IPS-18a (cell line): ENCODE data around the gene DXO.
"Not testable (repeated sequence)": the region's sequence is repeated elsewhere in the genome, so short reads cannot be mapped to it uniquely, and the experiment has no call there.

Experiments used
- H3K27ac ChIP-seq: one replicate; pipeline ENCODE4 v1.5.1; 2013; ENCODE audit warnings: low read length
- H3K27me3 ChIP-seq: one replicate; pipeline ENCODE4 v1.6.1; 2013; ENCODE audit warnings: mild to moderate bottlenecking, low read length; ENCODE audit not compliant: control insufficient read depth, insufficient read depth
- H3K36me3 ChIP-seq: one replicate; pipeline ENCODE4 v1.6.1; 2013; ENCODE audit warnings: low read depth, low read length; ENCODE audit not compliant: control insufficient read depth
- H3K4me1 ChIP-seq: one replicate; pipeline ENCODE4 v1.6.1; 2013; ENCODE audit warnings: low read depth, low read length; ENCODE audit not compliant: control insufficient read depth
- H3K4me3 ChIP-seq: one replicate; pipeline ENCODE4 v1.5.1; 2013; ENCODE audit warnings: low read length
- H3K9ac ChIP-seq: one replicate; pipeline ENCODE4 v1.6.1; 2013; ENCODE audit warnings: mild to moderate bottlenecking, low read length, moderate library complexity
- H3K9me3 ChIP-seq: one replicate; pipeline ENCODE4 v1.6.1; 2013; ENCODE audit warnings: low read depth, low read length; ENCODE audit not compliant: control insufficient read depth

The DXO gene

DNA sequence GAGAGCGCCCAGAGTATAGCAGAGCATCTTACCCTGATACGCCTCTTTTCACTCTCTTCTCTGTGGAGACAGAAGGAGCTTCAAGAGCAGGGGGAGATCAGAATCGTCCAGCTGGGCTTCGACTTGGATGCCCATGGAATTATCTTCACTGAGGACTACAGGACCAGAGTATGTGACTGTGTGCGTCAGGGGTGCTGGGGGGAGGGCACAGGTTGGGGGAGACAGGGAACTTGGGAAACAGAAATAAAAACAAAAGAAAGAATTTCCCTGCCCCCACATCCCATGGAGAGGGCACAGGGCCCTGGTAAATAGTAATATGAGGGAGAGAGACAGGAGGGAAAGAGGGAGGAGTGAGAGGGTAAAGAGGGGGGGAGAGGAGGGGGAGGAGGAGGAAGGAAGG, 6.9 kb upstream of the DXO start:
- Histone ChIP-seq H3K4me1 (no peaks in the 10 kb centered on the region), H3K36me3 (peaks cover 8% of the 10 kb centered on the region), H3K27ac (no peak overlapping the region), H3K27me3 (no peaks in the 10 kb centered on the region), H3K9me3 (no peaks in the 10 kb centered on the region), H3K4me3 (no peak overlapping the region), H3K9ac (no peak overlapping the region)

DNA sequence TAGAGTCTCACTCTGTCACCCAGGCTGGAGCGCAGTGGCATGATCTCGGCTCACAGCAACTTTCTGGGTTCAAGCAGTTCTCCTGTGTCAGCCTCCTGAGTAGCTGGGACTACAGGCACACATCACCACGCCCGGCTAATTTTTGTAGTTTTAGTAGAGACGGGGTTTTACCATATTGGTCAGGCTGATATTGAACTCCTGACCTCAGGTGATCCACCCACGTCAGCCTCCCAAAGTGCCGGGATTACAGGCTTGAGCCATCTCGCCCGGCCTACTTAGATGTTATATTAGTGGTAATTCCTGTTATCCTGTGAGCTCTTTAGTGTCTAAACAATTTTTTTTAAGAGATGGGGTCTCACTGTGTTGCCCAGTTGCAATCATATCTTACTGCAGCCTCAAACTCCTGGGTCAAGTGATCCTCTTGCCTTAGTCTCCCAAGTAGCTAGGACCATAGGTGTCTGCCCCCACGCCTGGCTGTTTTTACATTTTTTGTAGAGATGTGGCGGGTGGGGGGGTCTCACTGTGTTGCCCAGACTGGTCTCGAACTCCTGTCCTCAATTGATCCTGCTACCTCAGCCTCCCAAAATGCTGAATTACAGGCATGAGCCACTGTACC, 6.0 kb upstream of the DXO start:
- Histone ChIP-seq H3K4me3 (no peak overlapping the region), H3K9ac (no peak overlapping the region)

DNA sequence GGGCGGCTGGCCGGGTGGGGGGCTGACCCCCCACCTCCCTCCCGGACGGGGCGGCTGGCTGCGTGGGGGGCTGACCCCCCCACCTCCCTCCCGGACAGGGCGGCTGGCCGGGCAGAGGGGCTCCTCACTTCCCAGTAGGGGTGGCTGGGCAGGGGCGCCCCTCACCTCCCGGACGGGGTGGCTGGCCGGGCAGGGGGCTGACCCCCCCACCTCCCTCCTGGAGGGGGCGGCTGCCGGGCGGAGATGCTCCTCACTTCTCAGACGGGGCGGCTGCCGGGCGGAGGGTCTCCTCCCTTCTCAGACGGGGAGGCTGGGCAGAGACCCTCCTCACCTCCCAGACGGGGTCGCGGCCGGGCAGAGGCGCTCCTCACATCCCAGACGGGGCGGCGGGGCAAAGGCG, 4.1 kb upstream of the DXO start:
- not testable (repeated sequence) for H3K36me3 ChIP-seq, H3K9me3 ChIP-seq, H3K27ac ChIP-seq, H3K4me1 ChIP-seq, H3K9ac ChIP-seq, H3K27me3 ChIP-seq, H3K4me3 ChIP-seq

More for the DNA sequence above, 6.0 kb upstream of the DXO start:
- Histone ChIP-seq H3K36me3 (peaks cover 8% of the 10 kb centered on the region), H3K27me3 (no peaks in the 10 kb centered on the region), H3K4me1 (peaks cover 3% of the 10 kb centered on the region), H3K27ac (no peak overlapping the region), H3K9me3 (no peaks in the 10 kb centered on the region)

GRCh38 chr6:31972709-31973350, 892 bp upstream of the DXO start:
- Histone ChIP-seq H3K27me3 (no peaks in the 10 kb centered on the region), H3K36me3 (peaks cover 16% of the 10 kb centered on the region), H3K9ac (peak overlapping the region; percentile 59), H3K27ac (peak overlapping the region; percentile 89), H3K4me1 (peaks cover 5% of the 10 kb centered on the region), H3K9me3 (no peaks in the 10 kb centered on the region), H3K4me3 (peak overlapping the region; percentile 91)

DNA sequence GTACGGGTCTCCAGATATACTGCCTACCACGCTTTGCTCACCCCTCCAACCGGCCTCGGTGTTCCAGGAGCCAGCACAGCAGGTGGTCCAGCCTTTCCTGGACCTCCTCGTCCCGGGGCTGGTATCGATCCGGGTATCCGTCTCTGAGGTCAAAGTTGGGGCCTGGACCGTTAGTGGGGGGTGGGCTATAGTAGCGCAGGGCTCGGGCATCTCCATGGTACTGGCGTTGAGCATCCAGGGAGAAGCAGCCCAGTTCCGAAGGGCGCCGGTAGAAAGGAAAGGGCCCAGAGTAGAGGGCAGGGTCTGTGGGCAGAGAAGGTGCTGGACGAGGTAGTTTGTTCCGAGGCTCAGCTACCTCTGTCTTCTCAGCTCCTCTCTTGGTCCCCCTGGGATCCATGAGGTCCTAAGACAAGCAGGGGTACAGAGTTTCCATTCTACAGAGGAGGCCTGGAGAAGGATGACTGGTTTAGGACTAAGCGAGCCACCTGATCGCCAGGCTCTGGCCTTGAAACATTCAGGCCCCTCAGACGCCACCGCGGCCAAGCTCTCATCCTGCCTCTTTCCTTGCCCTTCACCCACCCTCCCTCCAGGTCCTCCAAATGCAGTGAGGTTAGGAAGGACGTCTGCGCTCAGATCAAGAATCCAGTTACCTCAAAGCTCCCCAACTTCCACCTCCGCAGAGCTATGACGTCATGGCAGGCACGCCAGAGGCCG, 502 bp downstream of the DXO start:
- peaks cover 28% of the 10 kb centered on the region for H3K36me3 ChIP-seq

DNA sequence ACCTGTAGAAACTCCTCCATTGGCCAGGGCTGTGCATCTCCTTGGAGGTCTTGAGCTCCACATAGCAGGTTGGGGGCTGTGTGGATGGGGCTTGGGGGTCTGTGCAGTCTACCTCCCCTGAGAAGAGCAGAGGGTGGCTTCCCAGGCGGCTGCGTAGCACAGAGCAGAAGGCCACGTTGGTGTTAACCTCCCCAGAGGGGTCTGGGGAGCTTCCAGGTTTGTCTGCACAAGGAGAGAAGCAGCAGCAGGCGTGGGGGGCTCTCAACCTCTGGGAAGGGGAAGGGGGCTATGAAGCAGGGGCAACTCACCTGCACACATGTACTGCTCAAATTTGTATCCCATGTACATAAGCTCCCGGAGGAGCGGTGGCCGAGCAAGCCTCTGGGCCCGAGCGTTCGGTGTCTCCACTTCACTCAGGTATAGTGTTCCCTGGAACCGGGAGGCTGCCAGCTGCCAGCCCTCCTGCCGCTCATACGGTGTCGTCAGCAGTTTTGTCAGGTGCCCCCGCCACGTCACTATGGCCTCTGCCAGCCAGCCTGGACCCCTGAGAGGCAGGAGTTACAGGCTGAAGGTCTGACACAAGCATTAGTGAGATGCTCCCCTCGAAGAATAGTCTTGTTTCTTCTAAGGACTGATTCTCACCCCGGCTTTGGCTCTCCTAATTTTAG, 1.2 kb downstream of the DXO start:
- Histone ChIP-seq H3K27ac (no peak overlapping the region), H3K9me3 (no peaks in the 10 kb centered on the region)

More for the DNA sequence above, 502 bp downstream of the DXO start:
- H3K9ac ChIP-seq: peak overlapping the region; percentile 59
- peak overlapping the region; percentile 91 for H3K4me3 ChIP-seq
- peaks cover 5% of the 10 kb centered on the region for H3K4me1 ChIP-seq
- no peaks in the 10 kb centered on the region for H3K27me3 ChIP-seq
- peak overlapping the region; percentile 89 for H3K27ac ChIP-seq
- no peaks in the 10 kb centered on the region for H3K9me3 ChIP-seq

GRCh38 chr6:31969712-31970603, 2.0 kb downstream of the DXO start:
- no peaks in the 10 kb centered on the region for H3K9me3 ChIP-seq
- H3K36me3 ChIP-seq: peaks cover 36% of the 10 kb centered on the region
- no peaks in the 10 kb centered on the region for H3K27me3 ChIP-seq
- H3K4me3 ChIP-seq: no peak overlapping the region
- no peak overlapping the region for H3K27ac ChIP-seq
- no peak overlapping the region for H3K9ac ChIP-seq
- H3K4me1 ChIP-seq: peaks cover 5% of the 10 kb centered on the region

More for the DNA sequence above, 1.2 kb downstream of the DXO start:
- H3K27me3 ChIP-seq: no peaks in the 10 kb centered on the region
- peak overlapping the region; percentile 91 for H3K4me3 ChIP-seq
- H3K36me3 ChIP-seq: peaks cover 33% of the 10 kb centered on the region
- H3K9ac ChIP-seq: no peak overlapping the region
- H3K4me1 ChIP-seq: peaks cover 5% of the 10 kb centered on the region

GRCh38 chr6:31968791-31969711, 2.9 kb downstream of the DXO start:
- H3K4me3 ChIP-seq: no peak overlapping the region
- H3K27ac ChIP-seq: no peak overlapping the region
- H3K27me3 ChIP-seq: no peaks in the 10 kb centered on the region
- no peak overlapping the region for H3K9ac ChIP-seq
- no peaks in the 10 kb centered on the region for H3K9me3 ChIP-seq
- peaks cover 5% of the 10 kb centered on the region for H3K4me1 ChIP-seq
- peaks cover 42% of the 10 kb centered on the region for H3K36me3 ChIP-seq

- Histone ChIP-seq H3K27me3 (no peaks in the 10 kb centered on the region), H3K9me3 (no peaks in the 10 kb centered on the region), H3K27ac (no peak overlapping the region), H3K36me3 (peaks cover 48% of the 10 kb centered on the region), H3K4me1 (peaks cover 5% of the 10 kb centered on the region), H3K4me3 (no peak overlapping the region), H3K9ac (no peak overlapping the region)
These were observed 3.6 kb downstream of the DXO start for GRCh38 chr6:31968326-31968725.

GRCh38 chr6:31967926-31968320, 4.0 kb downstream of the DXO start:
- no peak overlapping the region for H3K4me3 ChIP-seq
- H3K27ac ChIP-seq: no peak overlapping the region
- peaks cover 52% of the 10 kb centered on the region for H3K36me3 ChIP-seq
- H3K9me3 ChIP-seq: no peaks in the 10 kb centered on the region
- no peaks in the 10 kb centered on the region for H3K27me3 ChIP-seq
- H3K4me1 ChIP-seq: peaks cover 2% of the 10 kb centered on the region
- no peak overlapping the region for H3K9ac ChIP-seq
